Measurements from ENCODE around the gene GOLGA6L2.
"Not testable (repeated sequence)": the region's sequence is repeated elsewhere in the genome, so short reads cannot be mapped to it uniquely, and the experiment has no call there.

Gene GOLGA6L2, protein sequence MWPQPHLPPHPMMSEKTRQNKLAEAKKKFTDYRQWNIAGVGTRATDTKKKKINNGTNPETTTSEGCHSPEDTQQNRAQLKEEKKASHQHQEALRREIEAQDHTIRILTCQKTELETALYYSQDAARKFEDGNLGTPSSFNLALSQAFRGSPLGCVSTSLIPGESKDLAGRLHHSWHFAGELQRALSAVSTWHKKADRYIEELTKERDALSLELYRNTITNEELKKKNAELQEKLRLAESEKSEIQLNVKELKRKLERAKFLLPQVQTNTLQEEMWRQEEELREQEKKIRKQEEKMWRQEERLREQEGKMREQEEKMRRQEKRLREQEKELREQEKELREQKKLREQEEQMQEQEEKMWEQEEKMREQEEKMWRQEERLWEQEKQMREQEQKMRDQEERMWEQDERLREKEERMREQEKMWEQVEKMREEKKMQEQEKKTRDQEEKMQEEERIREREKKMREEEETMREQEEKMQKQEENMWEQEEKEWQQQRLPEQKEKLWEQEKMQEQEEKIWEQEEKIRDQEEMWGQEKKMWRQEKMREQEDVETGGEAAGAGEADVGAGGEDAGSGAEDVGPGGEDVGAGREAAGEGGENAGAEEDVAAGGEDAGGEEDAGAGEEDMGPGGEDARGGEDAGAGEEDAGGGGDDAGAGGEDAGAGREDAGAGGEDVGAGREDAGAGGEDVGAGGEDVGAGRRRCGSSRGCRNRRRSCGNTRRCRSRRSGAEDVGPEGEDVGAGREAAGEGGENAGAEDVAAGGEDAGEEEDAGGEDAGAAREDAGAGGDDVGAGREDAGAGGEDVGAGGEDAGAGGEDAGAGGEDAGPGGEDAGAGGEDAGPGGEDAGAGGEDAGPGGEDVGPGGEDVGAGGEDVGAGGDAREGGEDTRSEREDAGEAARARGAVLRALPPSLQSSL

DNA sequence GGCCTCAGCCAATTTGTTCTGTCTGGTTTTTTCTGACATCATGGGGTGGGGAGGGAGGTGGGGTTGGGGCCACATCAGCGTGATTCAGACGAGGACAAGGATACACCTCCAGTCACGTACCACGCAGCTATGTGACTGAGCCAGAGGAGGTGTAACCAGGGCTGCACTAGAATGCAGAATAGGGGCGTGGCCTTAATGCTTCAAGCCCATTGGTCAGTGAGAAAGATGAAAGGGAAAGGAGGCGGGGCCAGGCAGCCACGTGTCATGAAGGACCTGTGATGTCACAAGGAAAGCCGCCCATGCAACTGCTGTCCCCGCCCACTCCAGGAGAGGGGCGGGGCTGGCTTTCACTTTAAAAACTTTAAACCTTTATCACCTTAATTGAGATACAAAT is at the start of gene GOLGA6L2:
Gene GOLGA6L2, minus strand, starts transcription at position 137 of the 394 bp plus-strand sequence. Its CDS starts 62 bp downstream, at position 75.
- FAIRE-seq, result no peak

DNA sequence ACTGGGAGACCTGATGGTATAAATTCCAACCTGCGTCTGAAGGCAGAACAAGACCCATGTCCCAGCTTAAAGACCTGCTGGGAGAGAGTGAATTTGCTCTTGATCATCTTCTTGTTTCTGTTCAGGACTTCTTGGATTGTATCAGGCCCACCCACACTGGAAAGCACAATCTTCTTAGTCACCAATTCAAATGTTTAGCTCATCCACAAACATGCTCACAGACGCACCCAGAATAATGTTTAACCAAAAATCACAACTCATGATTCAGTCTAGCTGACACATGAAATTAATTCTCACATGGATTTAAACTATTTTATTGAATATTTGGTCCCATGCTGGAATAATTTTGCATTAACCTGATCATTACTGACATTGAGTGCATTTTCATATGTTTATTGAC is 37.8 kb upstream of the GOLGA6L2 start:
- FAIRE-seq, result no peak

DNA sequence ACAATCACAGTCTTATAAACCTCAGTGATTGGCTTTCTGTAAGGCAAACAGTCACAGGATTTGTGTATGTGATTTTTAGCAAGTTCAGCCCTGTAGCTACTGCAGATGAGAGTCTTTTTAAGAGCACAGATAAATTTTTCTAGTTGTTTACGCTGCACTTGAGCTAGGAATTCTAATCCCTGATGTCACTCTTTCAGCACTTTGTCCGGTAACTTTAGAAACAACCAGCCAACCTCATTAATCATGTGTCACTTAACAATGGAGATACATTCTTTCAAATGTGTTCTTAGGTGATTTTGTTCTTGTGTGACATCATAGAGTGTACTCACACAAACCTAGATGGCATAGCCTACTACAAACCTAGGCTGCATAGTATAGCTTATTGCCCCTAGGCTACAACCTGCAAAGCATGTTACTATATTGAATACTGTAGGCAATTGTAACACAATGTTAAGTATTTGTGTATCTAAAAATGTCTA is 36.8 kb upstream of the GOLGA6L2 start:
- no peak for FAIRE-seq

DNA sequence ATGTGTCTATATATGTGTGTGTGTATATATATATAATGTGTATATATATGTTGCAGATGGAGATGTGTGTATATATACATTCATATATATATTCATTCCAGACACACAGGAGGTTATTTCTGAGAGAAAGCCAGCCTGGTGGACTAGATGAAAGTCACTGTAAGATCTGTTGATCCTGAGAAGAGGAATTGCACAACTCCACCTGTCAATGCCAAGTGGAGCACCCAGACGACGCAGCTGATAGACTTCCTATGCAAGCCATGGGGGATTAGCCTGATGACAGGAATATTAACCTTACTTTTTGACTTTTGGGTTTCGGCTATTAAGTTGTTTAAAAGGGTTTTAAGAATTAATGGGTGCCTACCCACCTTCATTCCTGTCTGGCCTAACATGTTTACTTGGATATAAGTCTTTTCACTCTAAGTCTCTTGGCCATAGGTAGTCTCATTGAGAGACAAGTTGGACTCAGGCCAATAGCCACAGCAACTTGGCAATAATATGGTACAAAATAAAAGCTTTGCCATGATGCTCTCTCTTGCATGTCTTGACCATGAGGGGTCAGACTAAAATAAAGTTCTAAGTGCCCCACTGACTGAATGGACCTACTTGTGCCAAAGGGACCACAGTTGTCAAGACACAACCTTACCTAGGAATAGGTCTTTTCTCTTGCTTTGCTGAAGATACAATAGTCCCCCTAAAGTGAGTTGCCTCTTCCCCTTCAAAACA is 35.9 kb upstream of the GOLGA6L2 start:
- FAIRE-seq, result no peak

DNA sequence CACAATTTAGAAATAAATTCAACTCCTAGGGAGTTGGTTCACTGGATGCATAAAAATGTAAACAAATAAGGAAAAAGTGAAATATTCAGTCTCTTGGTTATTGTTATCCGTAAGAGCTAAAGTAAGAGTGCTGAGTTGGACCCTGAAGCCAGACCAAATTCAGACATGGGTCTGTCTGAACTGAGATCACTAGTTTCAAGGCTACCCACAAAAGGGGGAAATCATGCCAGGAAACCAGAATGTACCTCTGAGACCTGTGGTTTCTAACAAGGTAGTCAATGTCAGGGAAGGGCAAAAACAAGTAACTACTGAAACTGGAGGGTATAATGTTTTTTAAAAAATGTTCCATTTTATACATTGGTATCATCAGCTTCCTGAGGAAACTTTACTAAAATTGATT is 35.2 kb upstream of the GOLGA6L2 start:
- FAIRE-seq, result no peak

DNA sequence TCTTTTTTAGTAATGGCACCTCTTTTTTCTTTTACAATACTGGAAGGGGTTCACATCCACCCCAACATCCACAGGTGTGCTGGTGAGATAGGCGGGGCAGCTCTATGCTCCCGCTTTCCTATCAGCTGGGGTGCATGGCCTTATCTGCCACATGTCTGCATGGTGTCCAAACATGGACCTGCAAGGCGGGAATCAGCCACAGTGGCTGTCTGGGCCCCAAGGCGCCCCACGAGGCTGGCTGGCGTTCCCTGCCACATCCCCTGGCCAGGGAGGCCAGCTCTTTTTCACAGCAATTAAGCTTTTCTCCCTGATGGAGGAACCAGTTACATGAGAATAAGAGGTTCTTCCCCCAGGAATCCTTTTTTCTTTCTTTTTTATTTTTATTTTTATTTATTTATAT is 30.9 kb upstream of the GOLGA6L2 start:
- no peak for FAIRE-seq

DNA sequence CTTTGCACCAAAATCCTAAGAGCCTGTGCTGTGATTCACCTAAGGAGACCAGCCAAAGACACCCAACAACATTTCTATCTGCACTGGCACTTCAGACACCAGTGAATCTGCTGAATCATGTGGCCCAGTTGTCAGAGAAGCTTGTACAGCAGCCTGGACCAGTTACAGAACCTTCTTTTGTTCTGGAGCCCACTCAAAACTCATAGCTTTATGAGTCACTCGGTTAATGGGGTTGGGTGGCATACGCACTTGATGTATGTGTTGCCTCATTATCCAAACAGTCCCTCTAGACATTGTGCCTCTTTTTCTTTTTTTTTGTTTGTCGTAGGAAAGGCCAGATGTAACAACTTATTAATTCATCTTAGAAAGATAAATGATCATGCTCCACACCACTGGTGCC is 25.6 kb upstream of the GOLGA6L2 start:
- FAIRE-seq, result no peak

DNA sequence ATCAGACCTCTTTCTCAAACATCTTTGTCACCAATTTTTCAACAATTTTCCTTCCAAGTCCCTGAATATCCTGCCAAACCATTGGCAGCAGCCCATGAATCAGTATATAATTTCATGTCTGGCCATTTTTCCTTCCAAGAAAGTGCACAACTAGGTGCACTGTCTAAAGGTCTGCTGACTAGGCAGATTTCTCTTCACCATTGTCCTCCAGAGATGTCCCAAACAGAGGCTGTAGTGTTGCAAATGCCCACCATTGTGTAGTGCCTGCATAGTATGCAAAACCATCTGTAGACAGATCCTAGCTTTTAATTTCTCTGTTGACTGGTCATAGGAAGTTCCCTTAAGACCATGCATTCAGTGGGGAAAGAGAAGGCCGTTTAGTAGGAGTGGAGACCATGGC is 25.0 kb upstream of the GOLGA6L2 start:
- FAIRE-seq, result no peak

DNA sequence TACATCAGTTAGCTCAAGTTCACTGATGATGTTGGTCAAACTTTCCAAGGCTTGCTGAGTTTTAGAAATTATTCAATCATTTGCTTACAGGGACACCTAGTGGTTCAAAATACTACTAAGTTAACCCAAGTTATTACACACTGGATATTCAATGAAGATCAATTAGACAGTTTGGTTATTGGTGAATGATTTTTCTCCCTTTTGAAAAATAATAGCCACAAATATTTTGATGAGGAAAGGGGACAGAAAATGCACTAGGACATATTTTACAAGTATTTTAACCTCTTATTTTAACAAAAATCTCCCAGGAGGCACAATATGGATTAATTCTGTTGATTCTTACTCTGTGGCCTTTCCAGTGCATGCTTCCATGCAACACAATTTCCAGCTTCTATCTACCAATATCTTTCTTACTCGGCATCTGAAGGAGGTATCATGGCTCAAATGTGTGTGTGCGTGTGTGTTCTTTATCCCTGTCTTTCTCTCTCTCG is 20.1 kb upstream of the GOLGA6L2 start:
- FAIRE-seq, result peak; percentile 78

DNA sequence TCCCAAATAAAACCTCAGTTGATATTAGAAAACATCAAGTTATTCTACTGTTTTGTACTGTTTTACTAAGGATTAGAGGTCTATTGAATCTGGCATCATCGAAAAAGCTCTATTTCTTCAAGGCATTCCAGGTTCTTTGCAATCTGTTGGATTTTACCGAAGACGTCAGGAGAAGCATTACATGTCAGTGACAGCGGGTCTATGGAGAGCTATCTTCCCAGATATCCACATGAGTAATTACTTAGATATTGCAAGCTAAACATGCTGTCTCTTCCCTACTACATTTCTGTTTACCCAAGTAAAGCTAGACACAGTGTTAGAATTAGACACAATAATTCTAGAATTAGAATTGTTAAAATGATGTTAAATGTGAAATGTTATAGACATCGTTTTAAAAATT is 10.8 kb upstream of the GOLGA6L2 start:
- no peak for FAIRE-seq

DNA sequence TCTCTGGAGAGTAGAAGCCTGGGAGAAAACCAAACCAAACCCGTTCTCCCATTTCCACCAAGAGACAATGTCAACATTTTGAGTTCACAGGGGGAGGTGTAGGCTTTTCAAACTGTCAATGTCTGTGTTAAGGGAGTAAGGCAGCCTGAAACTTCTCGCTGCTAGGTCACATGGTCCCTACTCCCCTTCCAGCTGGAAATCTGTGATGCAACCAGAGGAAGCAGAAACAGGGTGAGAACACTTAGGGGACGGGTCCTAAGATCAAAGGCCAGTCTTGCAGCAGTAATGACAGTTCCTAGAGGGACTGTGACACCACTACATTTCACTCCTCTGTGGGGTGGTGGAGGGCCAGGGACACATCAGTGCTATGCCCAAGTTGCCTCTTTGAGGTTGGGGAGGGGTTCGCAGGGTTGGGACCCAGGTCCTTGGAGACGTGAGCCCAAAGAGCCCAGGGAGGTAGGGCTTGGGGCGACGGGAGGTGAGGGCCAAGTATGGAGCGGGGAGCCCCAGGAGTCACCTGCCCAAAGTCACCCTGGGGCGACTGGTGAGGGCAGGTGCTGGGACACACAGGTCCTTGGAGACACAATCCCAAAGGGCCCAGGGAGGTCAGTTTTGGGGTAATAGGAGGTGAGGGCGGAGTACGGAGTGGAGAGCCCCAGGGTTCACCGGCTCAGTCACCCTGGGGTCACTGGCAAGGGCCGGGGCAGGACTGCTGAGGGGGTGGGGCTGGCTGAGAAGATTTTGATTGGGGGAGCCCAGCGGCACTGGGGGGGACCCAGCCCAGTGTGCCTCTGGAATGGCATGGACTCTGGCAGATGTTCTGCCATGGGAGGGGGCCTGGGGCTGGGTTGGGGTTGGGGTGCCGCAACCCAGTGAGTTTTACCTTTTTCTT is 582 bp downstream of the GOLGA6L2 start:
- no peak for FAIRE-seq

DNA sequence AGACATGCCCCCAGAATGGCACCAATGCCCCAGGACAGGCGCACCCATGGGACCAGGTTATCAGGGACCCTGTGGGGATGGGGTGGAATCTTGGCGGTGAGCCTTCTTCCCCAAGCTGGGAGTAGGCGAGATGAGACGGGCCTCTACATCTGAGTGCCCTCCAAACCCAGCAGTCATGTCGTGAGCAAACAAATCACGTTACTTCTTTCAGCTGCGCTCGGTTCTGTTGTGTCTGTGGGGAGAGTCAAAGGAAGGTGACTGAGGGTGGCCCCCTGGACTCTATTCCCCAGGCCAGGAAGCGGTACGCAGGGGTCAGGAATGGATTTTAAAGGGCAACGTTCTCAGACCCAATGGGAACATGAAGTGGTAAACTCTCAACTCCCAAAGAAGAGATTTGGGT is 2.8 kb downstream of the GOLGA6L2 start:
- no peak for FAIRE-seq

DNA sequence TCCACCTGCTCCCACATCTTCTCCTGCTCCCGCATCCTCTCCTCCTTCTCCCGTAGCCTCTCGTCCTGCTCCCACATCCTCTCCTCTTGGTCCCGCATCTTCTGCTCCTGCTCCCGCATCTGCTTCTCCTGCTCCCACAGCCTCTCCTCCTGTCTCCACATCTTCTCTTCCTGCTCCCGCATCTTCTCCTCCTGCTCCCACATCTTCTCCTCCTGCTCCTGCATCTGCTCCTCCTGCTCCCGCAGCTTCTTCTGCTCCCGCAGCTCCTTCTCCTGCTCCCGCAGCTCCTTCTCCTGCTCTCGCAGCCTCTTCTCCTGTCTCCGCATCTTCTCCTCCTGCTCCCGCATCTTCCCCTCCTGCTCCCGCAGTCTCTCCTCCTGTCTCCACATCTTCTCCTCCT is 5.8 kb downstream of the GOLGA6L2 start:
- FAIRE-seq, result no peak

DNA sequence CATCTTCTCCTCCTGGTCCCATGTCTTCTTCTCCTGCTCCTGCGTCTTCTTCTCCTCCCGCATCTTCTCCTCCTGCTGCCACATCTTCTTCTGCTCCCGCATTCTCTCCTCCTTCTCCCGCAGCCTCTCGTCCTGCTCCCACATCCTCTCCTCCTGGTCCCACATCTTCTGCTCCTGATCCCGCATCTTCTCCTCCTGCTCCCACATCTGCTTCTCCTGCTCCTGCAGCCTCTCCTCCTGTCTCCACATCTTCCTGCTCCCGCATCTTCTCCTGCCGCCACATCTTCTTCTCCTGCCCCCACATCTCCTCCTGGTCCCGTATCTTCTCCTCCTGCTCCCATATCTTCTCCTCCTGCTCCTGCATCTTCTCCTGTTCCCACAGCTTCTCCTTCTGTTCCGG is 6.4 kb downstream of the GOLGA6L2 start:
- FAIRE-seq, result no peak

DNA sequence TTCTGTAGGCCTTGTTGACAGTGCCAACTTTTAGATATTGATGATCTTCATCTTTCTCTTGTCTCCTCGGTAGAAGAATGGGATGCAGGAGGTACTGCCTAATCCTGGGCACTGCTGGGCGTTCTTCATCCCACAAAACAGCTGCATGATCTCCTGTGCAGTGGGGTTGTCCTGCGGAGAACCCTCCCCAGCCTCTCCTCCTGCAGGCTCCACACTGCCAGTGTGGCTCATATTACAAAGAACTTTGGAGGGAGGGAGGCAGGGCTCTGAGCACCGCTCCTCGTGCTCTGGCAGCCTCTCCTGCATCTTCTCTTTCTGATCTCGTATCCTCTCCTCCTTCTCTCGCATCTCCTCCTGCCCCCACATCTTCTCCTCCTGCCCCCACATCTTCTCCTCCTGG is 7.5 kb downstream of the GOLGA6L2 start:
- no peak for FAIRE-seq

DNA sequence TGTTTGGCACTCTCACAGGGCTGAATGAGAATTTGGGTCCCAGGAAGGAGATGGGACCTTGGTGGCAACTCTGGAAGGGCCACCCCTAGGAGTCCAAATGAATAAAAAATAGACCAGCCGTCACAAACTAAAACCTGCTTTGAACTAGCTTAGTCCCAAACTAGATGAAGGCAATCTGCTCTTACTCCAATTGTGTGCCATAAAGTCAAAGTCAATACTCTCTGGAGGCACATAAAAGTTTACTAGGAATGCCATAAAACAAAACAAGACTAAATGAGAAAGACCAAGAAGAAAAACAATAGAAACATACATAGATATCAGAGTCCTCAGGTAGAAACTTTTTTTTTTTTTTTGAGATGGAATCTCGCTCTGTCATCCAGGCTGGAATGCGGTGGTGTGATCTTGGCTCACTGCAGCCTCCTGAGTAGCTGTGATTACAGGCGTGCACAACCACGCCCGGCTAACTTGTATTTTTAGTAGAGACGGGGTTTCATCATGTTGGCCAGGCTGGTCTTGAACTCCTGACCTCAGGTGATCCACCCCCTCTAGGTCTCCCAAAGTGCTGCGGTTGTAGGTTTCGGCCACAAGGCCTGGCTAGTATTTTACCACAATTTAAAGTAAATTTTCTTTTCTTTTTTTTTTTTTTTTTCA is 8.1 kb downstream of the GOLGA6L2 start:
- FAIRE-seq, result no peak

DNA sequence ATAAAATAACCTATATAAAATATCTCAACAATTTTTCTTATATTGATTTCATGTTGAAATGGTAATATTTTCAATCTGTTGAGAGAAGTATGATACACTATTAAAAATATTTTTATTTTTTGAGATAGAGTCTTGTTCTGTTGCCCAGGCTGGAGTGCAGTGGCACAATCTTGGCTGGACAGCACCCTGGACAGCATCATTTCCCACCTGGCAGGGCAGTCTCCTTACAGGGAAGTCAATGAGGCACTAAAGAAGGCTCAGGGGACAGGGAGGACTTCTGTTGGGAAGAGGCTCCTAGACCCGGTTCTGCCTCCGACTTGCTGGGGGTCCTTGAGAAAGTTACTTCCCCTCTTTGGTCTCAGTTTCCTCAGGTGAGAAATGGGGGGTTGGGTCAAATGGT is 9.4 kb downstream of the GOLGA6L2 start:
- no peak for FAIRE-seq

DNA sequence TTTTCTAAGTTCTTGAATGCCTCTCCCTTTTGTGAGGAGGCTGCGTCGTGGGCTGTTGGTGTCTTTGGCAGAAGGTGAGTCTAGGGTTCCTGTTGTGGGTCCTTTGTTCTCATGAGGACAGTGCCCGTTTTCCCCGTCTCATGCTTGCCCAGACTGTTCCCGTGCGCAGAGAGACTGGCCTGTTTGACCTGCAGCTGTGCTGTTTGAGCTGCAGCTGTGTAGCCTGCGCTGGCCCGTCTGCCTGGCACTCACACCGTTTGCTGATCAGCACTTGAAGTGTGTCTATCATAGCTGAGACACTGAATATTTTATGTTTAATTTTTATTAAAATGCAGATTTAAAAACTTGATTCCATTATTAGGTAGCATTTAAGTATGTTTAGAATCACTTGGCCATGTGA is 9.9 kb downstream of the GOLGA6L2 start:
- no peak for FAIRE-seq

DNA sequence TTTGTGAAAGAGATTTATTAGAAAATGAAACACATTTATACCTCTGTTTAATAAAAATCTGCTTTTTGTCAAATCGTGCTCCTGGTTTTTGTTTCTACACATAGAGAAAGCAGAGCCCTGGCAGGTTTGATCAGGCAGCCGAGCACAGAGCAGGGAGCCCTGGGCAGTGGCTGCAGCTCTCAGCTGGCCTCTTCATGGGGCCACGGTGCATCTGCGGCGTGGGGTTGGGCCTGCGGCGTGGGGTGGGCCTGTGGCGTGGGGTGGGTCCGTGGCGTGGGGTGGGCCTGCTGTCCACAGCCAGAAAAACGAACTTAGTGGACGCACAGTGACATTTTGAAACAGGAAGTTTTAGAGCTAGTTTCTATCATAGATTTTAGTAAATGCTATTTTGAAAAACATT is 10.6 kb downstream of the GOLGA6L2 start:
- no peak for FAIRE-seq

DNA sequence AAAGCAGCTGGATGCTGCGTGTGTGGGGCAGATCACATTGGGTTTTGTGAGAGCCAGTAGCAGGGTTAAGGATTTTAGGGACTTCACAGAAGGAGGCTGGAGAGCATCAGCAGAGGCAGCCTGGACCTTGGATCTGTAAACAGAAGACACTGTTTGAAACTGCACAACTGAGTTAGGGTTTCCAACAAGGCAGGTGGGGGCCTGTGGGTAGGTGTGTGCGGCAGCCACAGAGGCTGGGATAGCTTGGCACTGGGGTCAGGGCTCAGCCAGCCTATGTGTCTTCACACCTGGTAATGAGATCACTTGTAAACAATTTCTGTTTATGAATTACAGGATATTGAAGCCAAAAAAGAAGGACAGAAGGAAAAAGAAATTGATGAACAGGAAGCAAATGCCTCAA is 12.3 kb downstream of the GOLGA6L2 start:
- not testable (repeated sequence) for FAIRE-seq

DNA sequence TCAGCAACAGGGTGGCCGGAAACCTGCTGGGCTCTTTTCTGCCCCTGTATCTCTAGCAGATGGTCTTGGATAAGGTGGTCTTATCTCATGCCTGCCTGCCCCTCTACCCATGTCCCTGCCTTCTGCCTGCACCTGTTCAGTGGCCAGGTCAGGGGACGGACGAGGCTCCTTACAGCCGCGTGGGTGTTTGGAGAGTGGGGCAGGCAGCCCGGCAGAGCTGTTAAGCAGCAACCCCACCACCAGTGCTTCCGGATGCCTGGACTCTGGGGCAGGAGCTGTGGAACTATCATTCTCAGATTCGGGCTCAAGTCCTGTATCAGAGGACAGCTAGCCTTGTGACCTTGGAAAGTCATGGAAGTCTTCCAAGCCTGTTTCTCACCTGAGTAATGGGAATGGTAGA is 21.7 kb downstream of the GOLGA6L2 start:
- not testable (repeated sequence) for FAIRE-seq
